HG03095 (cell line): ENCODE results near the gene HECW1.
A peak's percentile ranks its signal among the peaks of the same experiment; 100 is the strongest.
"Not testable (repeated sequence)": the region's sequence is repeated elsewhere in the genome, so short reads cannot be mapped to it uniquely, and the experiment has no call there.

Source experiments
- ATAC-seq: cut with Tn5 transposase; IDR thresholded peaks from one replicate; pipeline ENCODE4 v1.9.1; 2021; ENCODE audit warnings: moderate library complexity; ENCODE audit not compliant: unreplicated experiment

HECW1 gene

GRCh38 chr7:43112459-43112940 is at the start of gene HECW1:
Gene HECW1, plus strand, starts transcription at chr7:43112647. Its CDS starts 131,259 bp downstream, at chr7:43243906.
- no peak for ATAC-seq

- no peak for ATAC-seq
Measured at GRCh38 chr7:43071604-43072003, 40.8 kb upstream of the HECW1 start.

- peak; percentile 56 for ATAC-seq
Measured at GRCh38 chr7:43072530-43072929, 39.9 kb upstream of the HECW1 start.

GRCh38 chr7:43073811-43074210 is 38.6 kb upstream of the HECW1 start:
- ATAC-seq = not testable (repeated sequence)

GRCh38 chr7:43076189-43076605 is 36.2 kb upstream of the HECW1 start:
- ATAC-seq = peak; percentile 58

GRCh38 chr7:43076606-43077005 is 35.8 kb upstream of the HECW1 start:
- no peak for ATAC-seq

- ATAC-seq = no peak
Measured at GRCh38 chr7:43077285-43077684, 35.2 kb upstream of the HECW1 start.

- no peak for ATAC-seq
Measured at GRCh38 chr7:43077732-43078391, 34.6 kb upstream of the HECW1 start.

GRCh38 chr7:43078794-43079193 is 33.7 kb upstream of the HECW1 start:
- ATAC-seq = no peak

- ATAC-seq = no peak
Measured at GRCh38 chr7:43081603-43082002, 30.8 kb upstream of the HECW1 start.

GRCh38 chr7:43083106-43083505 is 29.3 kb upstream of the HECW1 start:
- ATAC-seq = no peak

- ATAC-seq = no peak
Measured at GRCh38 chr7:43085017-43085416, 27.4 kb upstream of the HECW1 start.

GRCh38 chr7:43085992-43086391 is 26.5 kb upstream of the HECW1 start:
- ATAC-seq = no peak

- ATAC-seq = no peak
Measured at GRCh38 chr7:43092819-43093218, 19.6 kb upstream of the HECW1 start.

- ATAC-seq = no peak
Measured at GRCh38 chr7:43096875-43097274, 15.6 kb upstream of the HECW1 start.

- ATAC-seq = no peak
Measured at GRCh38 chr7:43099750-43100149, 12.7 kb upstream of the HECW1 start.

GRCh38 chr7:43104874-43105520 is 7.5 kb upstream of the HECW1 start:
- no peak for ATAC-seq

GRCh38 chr7:43105521-43106120 is 6.8 kb upstream of the HECW1 start:
- no peak for ATAC-seq

- ATAC-seq = peak; percentile 94
Measured at GRCh38 chr7:43108255-43109011, 4.0 kb upstream of the HECW1 start.

GRCh38 chr7:43110791-43111535 is 1.5 kb upstream of the HECW1 start:
- no peak for ATAC-seq
